SHP77 (cell line): Measurements from ENCODE around the gene KREMEN2.
"Not testable (repeated sequence)": the region's sequence is repeated elsewhere in the genome, so short reads cannot be mapped to it uniquely, and the experiment has no call there.

Experiments used
- DNase-seq, 2 experiments: peaks; one replicate each; lab custom pipeline; 2025; lab: John Stamatoyannopoulos, UW

KREMEN2 gene, protein sequence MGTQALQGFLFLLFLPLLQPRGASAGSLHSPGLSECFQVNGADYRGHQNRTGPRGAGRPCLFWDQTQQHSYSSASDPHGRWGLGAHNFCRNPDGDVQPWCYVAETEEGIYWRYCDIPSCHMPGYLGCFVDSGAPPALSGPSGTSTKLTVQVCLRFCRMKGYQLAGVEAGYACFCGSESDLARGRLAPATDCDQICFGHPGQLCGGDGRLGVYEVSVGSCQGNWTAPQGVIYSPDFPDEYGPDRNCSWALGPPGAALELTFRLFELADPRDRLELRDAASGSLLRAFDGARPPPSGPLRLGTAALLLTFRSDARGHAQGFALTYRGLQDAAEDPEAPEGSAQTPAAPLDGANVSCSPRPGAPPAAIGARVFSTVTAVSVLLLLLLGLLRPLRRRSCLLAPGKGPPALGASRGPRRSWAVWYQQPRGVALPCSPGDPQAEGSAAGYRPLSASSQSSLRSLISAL

DNA sequence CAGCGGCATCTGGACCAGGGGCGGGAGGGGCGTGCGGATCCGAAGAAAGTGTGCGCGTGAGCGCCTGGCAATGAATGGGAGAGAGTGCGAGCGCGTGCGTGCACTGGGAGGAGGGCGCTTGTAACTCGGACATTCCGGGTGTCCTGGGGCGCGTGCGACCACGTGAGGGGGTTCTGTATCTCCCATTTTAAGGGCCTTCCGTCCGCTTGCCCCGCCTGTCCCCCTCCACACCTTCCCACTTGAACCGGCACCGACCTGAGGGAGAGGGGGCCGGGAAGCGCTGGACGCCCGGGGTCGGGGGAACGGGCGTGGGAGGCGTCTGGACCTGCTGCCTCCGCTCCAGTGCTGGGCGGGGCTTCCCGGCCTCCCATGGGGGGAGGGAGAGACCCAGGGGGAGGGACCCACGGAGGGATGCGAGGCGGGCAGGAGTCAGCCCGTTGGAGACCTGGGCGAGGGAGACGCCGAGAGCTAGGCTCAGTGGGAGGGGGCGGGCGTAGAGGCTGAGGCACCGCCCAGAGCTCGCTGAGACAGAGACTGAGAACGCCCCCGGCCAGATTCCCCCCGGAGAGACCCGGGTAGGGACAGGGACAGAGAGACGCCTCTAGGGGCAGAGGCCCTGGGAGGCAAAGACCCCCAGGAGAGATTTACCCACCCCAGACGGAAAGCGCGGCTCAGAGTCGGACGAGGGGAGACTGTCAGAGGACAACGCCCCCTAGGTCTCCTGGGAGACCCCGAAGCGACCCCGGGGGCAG, at the start of gene KREMEN2:
Gene KREMEN2, plus strand, starts transcription at position 553 of the 752 bp plus-strand sequence. CDS start 246 bp downstream, outside the sequence.
- DNase-seq: peak; percentile 63 to 69

DNA sequence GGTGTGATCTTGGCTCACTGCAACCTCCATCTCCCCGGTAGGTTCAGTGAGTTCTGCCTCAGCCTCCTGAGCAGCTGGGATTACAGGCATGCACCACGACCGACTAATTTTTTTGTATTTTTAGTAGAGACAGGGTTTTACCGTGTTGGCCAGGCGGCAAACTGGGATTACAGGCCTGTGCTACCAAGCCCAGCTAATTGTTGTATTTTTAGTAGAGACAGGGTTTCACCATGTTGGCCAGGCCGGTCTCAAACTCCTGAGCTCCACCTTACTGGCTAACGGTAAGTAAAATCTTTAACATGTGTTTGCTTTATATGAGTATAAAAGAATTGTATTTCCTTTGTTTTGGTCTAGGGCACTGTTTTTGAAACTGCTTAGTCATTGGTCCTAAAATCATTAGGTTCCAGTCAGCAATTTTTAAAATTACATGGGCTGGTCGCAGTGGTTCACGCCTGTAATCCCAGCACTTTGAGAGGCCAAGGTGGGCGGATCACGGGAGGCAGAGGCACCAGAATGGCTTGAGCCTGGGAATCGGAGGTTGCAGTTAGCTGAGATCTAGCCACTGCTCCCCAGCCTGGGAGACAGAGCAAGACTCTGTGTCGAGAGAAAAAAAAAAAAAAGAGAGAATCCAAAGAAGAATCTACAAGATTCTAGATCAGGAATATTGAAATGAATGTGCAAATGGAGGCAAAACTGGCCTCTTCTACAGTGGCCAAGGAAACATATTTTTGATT, 48.7 kb upstream of the KREMEN2 start:
- DNase-seq: no peak

DNA sequence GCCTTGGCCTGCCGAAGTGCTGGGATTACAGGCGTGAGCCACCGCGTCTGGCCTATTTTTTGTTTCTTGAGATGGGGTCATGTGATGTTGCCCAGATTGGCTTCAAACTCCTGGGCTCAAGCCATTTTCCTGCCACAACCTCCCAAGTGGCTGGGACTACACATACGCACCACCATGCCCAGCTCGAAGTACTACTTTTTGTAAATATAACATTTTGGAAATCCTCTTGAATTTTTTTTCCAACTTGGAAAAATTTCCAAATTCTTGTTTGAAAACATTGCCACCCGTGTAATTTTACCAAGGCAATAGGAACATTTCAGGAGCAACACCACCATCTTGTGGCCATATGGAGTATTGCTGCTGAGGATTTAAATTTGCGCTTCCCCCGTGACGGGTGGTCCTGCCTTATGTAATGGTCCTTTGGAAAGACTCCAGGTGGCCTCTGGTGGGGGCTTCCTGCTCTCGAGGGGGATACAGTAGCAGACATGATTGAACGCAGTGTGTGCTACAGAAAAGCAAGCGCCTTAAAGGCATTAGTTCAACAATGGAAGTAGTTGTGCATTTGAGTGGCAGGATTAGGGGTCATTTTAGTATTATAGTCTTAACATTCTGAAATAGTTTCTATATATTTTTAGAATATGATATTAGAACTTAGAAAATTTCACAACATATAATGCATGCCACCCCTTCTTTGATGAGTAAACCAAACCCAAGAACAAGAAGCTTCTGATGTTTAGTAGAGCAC, 44.4 kb upstream of the KREMEN2 start:
- peak in 1 of 2 experiments; percentile 15 for DNase-seq

DNA sequence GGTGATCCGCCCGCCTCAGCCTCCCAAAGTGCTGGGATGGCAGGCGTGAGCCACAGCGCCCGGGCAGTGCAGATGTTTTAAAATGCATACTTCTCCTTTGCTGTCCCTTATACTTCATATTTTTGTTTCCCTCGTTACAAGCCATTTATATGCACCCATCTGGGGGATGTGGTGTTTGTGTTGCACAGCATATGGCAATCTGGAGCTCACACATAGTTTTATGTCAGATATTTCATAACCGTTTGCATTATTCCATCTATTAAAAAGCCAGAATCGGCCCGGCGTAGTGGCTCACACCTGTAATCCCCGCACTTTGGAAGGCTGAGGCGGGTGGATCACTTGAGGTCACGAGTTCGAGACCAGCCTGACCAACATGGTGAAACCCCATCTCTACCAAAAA, 40.6 kb upstream of the KREMEN2 start:
- no peak for DNase-seq

DNA sequence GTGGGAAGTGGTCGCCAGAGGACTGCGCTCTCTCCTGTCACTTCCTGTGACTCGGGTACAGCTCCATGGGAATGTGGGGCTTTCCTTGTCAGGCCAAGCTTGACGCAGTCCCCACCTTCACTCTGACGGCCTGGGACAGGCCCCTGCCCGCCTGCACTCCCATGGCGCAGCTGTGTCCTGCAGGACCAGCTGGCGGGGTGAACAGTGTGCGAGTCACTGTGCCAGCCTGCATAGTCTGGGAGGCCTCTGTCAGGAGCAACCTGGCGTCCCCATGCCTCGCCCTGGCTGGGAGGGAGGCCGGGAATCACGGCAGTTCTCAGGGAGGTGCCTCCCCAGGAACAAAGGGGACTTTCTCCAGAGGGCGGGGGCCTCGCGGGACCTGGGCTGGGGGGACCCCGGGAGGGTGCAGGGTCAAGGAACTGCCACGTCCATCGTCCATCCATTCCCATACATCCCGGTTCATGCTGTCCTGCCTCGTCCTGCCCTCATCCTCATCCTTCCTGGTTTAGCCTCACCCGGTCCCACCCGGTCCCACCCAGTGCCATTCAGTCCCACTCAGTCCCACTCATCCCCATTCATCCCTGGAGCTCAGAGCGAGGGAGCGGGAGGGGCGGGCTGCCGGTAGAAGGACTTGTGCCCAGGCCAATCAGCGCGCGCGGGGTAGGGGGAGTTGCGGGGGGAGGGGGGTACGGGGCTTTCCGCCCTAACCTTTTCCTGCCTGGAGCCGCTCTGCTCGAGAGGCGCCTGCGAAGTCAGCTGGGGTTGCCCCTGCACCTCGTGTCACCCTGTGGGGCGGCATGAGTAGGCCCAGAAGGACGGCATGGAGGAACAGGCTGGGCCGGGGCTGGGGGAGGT, 38.9 kb upstream of the KREMEN2 start:
- no peak for DNase-seq

DNA sequence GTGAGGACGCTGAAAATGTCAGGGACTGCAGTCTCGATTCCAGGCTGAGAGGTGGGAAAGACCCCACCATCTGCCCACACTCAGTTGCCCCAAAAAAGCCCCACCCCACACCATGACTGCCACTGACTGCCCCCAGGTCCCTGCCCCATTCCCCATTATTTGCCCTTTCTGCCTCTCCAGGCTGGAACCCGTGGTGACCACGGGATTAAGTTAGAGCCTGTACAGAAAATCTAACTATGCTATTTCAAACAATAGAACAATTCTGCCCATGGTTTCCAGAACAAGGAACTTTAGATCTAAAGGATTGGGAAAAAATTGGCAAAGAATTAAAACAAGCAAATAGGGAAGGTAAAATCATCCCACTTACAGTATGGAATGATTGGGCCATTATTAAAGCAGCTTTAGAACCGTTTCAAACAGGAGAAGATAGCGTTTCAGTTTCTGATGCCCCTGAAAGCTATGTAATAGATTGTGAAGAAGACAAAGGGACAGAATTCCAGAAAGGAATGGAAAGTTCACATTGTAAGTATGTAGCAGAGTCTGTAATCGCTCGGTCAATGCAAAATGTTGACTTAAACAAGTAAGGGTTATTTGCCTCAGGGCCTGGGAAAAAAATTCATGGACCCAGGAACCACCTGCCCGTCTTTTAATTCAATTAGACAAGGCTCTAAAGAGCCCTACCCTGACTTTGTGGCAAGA, 38.0 kb upstream of the KREMEN2 start:
- DNase-seq: no peak

DNA sequence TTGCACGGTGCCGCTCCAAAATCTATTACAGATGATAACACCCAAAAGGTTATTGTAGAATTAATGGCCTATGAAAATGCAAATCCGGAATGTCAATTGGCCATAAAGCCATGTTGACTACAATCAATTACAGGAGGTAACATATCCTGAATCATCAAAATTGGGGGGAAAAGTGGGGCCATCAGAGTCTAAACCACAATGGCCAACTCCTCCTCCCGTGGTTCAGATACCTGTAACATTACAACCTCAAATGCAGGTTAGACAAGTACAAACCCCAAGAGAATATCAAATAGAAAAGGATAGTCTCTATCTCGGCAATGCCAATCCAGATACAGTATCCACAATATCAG, 37.5 kb upstream of the KREMEN2 start:
- no peak for DNase-seq

DNA sequence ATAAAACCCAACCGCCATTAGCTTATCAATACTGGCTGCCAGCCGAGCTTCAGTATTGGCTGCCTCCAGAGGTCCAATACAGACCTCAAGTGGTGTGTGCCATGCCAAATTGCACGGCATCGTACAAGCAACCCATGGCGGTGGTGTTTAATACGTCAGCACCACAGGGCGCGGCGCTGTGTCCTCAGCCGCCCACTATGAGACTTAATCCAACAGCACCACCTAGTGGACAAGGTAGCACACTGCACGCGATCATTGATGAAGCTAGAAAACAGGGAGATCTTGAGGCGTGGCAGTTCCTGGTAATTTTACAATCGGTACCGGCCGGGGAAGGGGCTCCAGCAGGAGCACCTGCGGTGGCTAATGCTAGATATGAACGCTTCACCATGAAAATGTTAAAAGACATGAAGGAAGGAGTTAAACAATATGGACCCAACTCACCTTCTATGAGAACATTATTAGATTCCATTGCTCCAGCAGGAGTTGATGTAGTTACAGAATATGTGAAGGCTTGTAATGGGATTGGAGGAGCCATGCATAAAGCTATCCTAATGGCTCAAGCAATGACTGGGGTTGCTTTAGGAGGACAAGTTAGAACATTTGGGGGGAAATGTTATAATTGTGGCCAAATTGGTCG, 36.9 kb upstream of the KREMEN2 start:
- peak; percentile 80 to 85 for DNase-seq

DNA sequence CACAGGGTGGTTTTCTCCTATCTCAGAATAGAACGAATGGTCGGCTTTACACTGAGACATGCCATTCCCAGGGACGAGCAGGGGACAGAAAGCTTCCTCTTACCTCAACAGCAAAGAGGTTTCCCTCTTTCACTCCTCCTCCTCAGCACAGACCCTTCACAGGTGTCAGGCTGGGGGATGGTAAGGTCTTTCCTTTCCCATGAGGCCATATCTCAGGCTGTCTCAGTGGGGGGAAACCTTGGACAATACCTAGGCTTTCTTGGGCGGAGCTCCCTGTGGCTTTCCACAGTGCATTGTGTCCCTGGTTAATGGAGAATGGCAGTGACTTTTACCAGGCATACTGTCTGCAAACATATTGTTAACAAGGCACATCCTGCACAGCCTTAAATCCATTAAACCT, 35.9 kb upstream of the KREMEN2 start:
- DNase-seq: not testable (repeated sequence)

DNA sequence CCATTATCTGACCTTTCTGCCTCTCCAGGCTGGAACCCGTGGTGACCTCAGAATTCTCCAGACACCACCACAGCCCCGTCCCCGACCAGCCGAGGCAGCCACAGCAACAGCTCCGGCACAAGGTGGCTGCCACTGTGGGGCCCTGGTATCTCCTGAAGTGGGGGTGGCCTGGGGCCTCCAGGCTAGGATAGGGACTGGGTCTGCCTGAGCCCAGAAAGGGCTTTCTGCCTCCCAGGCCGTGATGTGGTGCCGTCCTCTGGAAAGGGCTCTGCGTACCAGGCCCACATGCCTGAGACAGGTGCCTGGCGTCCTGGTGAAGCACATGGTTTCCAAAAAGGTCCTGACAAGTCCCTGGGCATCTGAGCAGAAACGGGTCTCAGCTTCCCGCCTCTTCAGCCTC, 35.3 kb upstream of the KREMEN2 start:
- DNase-seq: no peak

DNA sequence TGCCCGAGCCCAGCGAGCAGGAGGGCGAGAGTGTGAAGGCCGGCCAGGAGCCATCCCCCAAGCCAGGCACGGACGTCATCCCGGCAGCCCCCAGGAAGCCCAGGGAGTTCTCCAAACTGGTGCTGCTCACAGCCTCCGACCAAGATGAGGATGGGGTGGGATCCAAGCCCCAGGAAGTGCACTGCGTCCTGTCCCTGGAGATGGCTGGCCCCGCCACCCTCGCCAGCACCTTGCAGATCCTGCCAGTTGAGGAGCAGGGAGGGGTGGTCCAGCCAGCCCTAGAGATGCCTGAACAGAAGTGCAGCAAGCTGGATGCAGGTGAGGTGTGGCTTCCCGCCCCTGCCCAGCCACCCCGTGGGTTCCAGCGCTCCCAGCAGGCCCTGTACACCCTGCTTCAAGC, 34.4 kb upstream of the KREMEN2 start:
- DNase-seq: no peak

DNA sequence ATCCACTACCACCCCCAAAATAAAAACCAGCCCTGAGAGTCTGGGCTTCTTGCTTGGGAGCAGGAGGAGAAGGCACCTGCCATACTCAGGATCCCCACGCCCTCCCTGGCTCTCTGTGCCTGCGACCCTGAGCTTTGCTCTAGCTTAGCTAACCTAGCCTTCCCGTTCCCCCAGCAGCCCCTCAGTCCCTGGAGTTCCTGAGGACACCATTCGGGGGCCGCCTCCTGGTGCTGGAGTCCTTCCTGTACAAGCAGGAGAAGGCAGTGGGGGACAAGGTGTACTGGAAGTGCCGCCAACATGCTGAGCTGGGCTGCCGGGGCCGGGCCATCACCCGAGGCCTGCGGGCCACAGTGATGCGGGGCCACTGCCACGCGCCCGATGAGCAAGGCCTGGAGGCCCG, 33.8 kb upstream of the KREMEN2 start:
- no peak for DNase-seq

DNA sequence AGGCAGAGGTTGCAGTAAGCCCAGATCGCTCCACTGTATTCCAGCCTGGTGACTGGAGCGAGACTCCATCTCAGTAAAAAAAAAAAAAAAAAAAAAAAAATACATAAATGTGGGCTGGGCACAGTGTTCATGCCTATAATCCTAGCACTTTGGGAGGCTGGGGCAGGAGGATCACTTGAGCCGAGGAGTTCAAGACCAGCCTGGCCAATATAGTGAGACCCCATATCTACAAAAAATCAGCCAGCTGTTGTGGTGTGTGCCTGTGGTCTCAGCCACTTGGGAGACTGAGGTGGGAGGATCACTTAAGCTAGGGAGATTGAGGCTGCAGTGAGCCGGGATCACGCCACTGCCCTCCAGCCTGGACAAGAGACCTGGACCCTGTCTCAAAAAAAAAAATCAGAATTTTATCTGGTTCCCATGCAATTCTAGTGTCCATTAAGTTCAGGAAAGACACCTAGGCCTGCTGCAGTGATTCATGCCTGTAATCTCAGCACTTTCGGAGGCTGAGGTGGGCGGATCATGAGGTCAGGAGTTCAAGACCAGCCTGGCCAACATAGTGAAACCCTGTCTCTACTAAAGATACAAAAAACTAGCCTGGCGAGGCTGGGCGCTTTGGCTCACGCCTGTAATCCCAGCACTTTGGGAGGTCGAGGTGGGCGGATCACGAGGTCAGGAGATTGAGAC, 32.7 kb upstream of the KREMEN2 start:
- DNase-seq: not testable (repeated sequence)

DNA sequence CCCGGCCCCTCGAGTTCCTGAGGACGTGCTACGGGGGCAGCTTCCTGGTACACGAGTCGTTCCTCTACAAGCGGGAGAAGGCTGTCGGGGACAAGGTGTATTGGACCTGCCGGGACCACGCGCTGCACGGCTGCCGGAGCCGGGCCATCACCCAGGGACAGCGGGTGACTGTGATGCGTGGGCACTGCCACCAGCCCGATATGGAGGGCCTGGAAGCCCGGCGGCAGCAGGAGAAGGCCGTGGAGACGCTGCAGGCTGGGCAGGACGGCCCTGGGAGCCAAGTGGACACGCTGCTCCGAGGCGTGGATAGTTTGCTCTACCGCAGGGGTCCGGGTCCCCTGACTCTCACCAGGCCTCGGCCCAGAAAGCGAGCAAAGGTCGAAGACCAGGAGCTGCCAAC, 30.9 kb upstream of the KREMEN2 start:
- no peak for DNase-seq

DNA sequence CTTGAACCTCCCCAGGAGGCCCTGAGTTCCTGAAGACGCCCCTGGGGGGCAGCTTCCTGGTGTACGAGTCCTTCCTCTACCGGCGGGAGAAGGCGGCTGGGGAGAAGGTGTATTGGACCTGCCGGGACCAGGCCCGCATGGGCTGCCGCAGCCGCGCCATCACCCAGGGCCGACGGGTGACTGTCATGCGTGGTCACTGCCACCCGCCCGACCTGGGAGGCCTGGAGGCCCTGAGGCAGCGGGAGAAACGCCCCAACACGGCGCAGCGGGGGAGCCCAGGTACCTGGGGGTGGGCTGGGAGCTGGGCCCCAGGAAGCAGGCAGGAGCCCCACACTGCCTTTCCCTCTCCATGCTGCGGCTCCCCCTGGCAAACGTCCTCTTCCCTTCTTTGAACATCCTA, 30.4 kb upstream of the KREMEN2 start:
- no peak for DNase-seq

DNA sequence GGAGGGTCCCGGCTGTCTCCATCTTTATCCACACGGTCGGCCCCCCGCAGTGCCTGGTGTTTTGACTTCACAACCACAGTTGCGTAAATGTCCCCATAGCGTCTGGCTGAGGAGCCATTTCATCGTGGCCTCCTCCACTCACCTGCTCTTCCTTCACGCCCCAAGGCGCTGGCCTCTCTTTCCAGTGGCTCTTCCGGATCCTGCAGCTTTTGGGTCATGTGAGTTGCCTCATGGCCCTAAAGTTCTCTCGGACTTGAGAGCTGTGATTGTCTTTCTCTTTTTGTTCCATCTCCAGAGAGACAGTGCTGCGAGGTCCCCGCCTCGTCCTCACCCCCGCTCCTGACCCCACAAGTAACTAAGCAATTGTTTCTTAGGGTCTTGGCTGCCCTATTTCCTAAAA, 29.6 kb upstream of the KREMEN2 start:
- no peak for DNase-seq

DNA sequence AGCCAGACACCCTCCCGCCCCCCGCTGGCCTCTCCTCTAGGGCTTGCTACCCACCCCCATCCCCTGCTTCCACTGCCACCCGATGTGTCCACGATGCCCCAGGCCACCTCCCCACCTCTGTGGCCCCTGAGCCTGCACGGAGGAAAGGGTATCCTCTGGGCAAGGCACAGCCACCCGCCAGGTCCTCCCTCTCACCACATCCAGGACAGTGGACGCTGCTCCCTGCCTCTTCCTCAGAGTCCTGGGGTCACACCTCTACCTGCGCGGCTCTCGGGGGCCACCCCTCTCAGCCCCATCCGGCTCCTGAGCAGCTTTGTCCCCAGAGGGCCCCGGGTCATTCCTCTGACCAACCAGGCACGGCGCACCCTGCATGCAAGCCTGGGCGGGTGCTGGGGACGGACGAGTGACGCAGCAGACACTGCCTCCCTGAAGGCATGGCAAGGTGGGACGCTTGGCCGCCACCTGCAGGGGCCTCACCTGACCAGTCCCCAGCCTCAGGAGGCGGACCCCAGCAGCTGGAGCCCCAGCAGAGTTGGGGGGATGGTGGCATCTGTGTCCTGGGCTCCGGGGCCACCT, 27.6 kb upstream of the KREMEN2 start:
- DNase-seq: no peak

DNA sequence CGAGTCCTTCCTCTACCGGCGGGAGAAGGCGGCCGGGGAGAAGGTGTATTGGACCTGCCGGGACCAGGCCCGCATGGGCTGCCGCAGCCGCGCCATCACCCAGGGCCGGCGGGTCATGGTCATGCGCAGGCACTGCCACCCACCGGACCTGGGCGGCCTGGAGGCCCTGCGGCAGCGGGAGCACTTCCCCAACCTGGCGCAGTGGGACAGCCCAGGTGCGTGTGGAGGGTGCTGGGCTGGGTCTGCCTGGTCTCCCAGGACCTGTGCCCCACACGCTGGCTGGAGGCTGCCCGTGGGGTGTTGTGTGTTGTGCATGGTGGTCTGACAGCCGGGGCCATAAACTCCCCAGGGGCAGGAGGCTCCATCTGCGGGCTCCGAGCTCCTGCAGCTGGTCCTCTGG, 26.9 kb upstream of the KREMEN2 start:
- DNase-seq: no peak

DNA sequence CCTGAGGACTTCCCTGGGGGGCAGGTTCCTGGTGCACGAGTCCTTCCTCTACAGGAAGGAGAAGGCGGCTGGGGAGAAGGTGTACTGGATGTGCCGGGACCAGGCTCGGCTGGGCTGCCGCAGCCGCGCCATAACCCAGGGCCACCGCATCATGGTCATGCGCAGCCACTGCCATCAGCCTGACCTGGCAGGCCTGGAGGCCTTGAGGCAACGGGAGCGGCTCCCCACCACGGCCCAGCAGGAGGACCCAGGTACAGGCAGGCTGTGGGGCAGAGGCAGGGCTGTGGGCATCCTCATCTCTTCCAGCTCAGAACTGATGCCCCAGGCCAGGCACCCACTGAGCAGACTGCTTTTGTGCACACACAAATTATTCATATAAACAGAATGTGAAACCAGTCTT, 25.9 kb upstream of the KREMEN2 start:
- no peak for DNase-seq
